Stimulated activated naive B cell treated with anti-CD40 and anti-IgM and Interleukin-4, amounts not matched to agents 10 μg/mL and 1 μg/mL and 100 μg/mL, for 72 hours (primary cell): ENCODE measurements around the gene BTBD19.
"Not testable (repeated sequence)": the region's sequence is repeated elsewhere in the genome, so short reads cannot be mapped to it uniquely, and the experiment has no call there.

Source experiments
- ATAC-seq, 2 donors: fragments of 150-1000 bp; cut with Tn5 transposase; replicated peaks; 2 replicates each; pipeline ENCODE4 v1.10.0; 2021; ENCODE audit warnings: moderate library complexity in 1 of 2
- DNase-seq: peaks from one replicate; pipeline ENCODE4 v3.0.0; 2021
- H3K27ac Mint-ChIP-seq: one replicate; pipeline ENCODE4 v1.8.0; 2022; ENCODE audit warnings: mild to moderate bottlenecking, mixed read lengths
- H3K27me3 Mint-ChIP-seq, 2 donors: one replicate each; pipeline ENCODE4 v1.8.0; 2022; ENCODE audit warnings: mixed read lengths in 2 of 2
- H3K36me3 Mint-ChIP-seq, 2 donors: one replicate each; pipeline ENCODE4 v1.8.0; 2022; ENCODE audit warnings: mixed read lengths in 2 of 2, mild to moderate bottlenecking in 1 of 2
- H3K4me1 Mint-ChIP-seq, 2 donors: one replicate each; pipeline ENCODE4 v1.8.0; 2022; ENCODE audit warnings: mixed read lengths in 2 of 2, mild to moderate bottlenecking in 1 of 2
- H3K4me3 Mint-ChIP-seq, 2 donors: one replicate each; pipeline ENCODE4 v1.8.0; 2022; ENCODE audit warnings: mild to moderate bottlenecking in 2 of 2, mixed read lengths in 2 of 2, moderate library complexity in 1 of 2
- H3K9me3 Mint-ChIP-seq, 2 donors: one replicate each; pipeline ENCODE4 v1.8.0; 2022; ENCODE audit warnings: mixed read lengths in 2 of 2, mild to moderate bottlenecking in 1 of 2

Gene BTBD19

DNA sequence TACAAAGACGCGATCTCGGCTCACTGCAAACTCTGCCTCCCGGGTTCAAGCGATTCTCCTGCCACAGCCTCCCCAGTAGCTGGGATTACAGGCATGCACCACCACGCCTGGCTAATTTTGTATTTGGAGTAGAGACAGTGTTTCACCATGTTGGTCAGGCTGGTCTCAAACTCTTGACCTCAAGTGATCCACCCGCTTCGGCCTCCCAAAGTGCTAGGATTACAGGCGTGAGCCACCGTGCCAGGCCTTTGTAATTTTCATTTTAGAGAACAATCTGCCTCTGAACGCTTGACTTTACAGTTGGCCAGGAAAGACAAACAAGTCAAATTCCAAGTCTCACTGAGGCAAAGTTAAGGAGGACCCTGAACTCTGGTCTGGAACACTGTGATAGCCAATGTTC, 30.0 kb downstream of the BTBD19 start:
- peaks cover 14 to 31% of the 10 kb centered on the region in 2 donors for H3K4me1 Mint-ChIP-seq
- H3K4me3 Mint-ChIP-seq, H3K36me3 Mint-ChIP-seq, H3K9me3 Mint-ChIP-seq, DNase-seq, H3K27ac Mint-ChIP-seq, ATAC-seq: not testable (repeated sequence)
- H3K27me3 Mint-ChIP-seq, result peaks cover 16 to 18% of the 10 kb centered on the region in 2 donors

DNA sequence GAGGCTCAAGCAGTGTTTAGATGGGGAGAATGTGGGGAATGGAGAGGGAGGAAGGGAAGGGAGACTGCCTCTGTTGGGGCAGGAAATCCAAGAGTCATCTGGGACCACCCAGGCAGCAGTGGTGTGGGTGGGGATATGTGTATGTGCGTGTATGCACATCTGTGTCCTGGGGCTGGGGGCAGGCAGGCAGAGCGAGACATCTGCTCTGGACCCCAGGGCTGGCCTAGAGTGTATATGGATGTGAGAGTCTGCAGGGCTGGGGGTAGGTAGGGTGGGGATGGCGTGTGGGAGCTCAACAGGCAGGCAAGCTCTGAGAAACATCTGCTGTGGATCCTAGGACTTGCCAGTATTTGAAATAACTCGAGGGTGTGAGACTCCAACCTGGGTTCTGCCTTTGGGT, 31.3 kb downstream of the BTBD19 start:
- H3K9me3 Mint-ChIP-seq, result no peaks in the 10 kb centered on the region
- H3K27ac Mint-ChIP-seq, result no peak overlapping the region
- DNase-seq, result no peak
- H3K36me3 Mint-ChIP-seq, result peaks cover 0 to 5% of the 10 kb centered on the region in 2 donors
- peaks cover 16 to 18% of the 10 kb centered on the region in 2 donors for H3K27me3 Mint-ChIP-seq
- peaks cover 9 to 28% of the 10 kb centered on the region in 2 donors for H3K4me1 Mint-ChIP-seq
- ATAC-seq, result no peak
- H3K4me3 Mint-ChIP-seq, result no peak overlapping the region

DNA sequence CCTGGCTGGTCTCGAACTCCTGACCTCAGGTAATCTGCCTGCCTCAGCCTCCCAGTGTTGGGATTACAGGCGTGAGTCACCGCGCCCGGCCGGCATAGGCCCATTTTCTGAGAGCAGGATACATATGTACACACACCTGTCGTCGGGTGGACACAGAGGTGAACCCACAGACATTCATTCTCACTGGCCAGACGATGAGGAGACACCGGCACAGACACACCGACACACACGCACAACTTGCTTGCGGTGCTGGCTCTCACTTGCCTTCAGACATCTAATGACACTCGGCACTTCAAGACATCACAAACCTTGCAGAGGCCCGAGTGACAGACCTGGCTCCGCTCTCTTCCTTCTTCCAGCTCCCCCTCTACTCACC, 34.2 kb downstream of the BTBD19 start:
- DNase-seq (no peak), ATAC-seq (peak; percentile 28 to 35)
- H3K36me3 Mint-ChIP-seq, result peaks cover 8 to 11% of the 10 kb centered on the region in 2 donors
- peaks cover 16 to 18% of the 10 kb centered on the region in 2 donors for H3K27me3 Mint-ChIP-seq
- H3K4me3 Mint-ChIP-seq, result peak overlapping the region; percentile 62 to 78
- peaks cover 0 to 17% of the 10 kb centered on the region in 2 donors for H3K4me1 Mint-ChIP-seq
- no peaks in the 10 kb centered on the region for H3K9me3 Mint-ChIP-seq
- no peak overlapping the region for H3K27ac Mint-ChIP-seq

DNA sequence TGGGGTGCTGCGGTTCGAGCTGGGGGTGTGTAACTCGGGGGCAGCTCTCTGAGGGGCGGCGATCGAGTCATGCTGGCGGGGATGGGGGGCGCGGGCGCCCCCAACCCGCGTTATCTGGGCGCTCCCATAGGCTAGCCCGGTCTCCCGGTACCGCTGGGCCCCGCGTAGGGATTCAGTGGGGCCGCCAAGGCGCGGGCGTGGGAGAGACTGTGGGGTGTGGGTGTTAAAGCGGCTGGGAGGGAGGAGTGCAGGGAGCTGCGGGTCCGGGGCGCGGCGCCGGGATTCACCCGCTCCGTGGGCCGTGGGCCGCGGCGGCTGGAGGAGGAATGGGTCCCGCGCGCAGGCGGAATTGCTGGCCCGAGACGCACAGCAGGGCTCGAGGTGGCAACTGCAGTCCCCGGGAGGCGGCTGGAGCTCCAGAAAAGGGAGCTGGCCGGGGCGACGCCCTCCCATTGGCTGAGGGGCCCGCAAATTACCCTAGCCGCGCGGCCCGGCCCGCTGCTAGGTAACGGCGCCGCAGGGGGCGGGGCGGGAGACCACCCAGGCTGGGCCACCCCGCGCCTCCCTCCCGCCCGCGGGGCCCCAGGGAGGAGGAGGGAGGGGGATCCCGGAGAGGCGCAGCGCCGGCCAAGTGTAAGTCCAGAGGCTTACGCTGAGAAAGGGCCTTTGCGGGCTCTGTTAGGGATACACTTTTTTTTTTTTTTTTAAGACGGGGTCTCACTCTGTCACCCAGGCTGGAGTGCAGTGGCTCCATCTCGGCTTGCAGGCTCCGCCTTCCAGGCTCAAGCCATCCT, 34.7 kb downstream of the BTBD19 start, which contains the start of gene PTCH2:
Gene PTCH2 (minus strand): TSS at position 392 of the 794 bp plus-strand sequence. CDS start 321 bp downstream, at position 71.
- H3K4me1 Mint-ChIP-seq, result peaks cover 0 to 17% of the 10 kb centered on the region in 2 donors
- H3K27ac Mint-ChIP-seq, result no peak within 1 kb of the TSS
- H3K4me3 Mint-ChIP-seq, result peak within 1 kb of the TSS; percentile 62 to 78
- ATAC-seq, result peak; percentile 81 to 88
- H3K36me3 Mint-ChIP-seq, result peaks cover 8 to 13% of the 10 kb centered on the region in 2 donors
- no peaks in the 10 kb centered on the region for H3K9me3 Mint-ChIP-seq
- H3K27me3 Mint-ChIP-seq, result peaks cover 16 to 18% of the 10 kb centered on the region in 2 donors
- no peak for DNase-seq

DNA sequence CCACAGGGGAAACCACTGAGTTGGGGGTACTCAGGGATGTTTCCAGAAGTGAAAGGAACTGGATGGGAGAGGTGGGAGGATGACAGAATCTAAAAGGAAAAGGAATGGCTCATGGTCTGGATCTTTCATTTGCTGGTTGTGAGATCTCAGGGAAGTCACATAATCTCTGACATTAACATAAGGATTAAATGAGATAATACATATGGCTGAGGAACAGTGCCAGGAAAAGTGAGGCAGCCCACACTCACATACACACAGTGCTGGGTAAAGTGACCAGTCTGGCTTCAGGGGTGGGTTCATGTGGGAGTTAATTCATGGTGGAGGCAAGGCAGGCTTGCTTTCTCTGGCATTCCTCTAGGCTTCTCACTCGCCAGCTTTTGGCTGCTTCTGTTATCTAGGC, 38.7 kb downstream of the BTBD19 start:
- Mint-ChIP-seq H3K9me3 (no peaks in the 10 kb centered on the region), H3K36me3 (peaks cover 20 to 24% of the 10 kb centered on the region in 2 donors), H3K27ac (no peak overlapping the region), H3K4me1 (peaks cover 4 to 24% of the 10 kb centered on the region in 2 donors), H3K27me3 (peaks cover 4 to 7% of the 10 kb centered on the region in 2 donors), H3K4me3 (no peak overlapping the region)
- ATAC-seq (no peak), DNase-seq (no peak)

DNA sequence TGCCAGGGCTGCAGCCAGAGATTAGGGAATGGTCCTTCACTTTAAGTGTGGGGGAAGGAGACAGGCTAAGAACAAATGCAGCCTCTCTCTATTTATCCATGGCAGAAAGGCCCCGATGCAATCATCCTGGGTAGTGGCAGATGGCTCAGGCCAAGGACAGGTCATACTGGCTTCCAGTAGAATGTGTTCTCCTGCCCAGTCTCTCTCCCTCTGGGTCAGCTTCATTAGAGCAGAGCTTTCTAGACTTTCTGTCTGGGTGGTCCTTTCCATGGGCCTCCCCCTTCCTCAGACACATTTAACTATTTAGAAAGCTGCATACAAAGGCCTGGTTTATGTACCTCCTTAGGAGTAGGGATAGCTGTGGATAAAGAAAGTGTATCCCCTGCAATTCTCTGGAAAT, 39.5 kb downstream of the BTBD19 start:
- Mint-ChIP-seq H3K27ac (no peak overlapping the region), H3K36me3 (peaks cover 23 to 27% of the 10 kb centered on the region in 2 donors), H3K4me1 (peaks cover 6 to 16% of the 10 kb centered on the region in 2 donors), H3K4me3 (no peak overlapping the region), H3K9me3 (no peaks in the 10 kb centered on the region), H3K27me3 (peaks cover 0 to 2% of the 10 kb centered on the region in 2 donors)
- DNase-seq, result no peak
- no peak for ATAC-seq

DNA sequence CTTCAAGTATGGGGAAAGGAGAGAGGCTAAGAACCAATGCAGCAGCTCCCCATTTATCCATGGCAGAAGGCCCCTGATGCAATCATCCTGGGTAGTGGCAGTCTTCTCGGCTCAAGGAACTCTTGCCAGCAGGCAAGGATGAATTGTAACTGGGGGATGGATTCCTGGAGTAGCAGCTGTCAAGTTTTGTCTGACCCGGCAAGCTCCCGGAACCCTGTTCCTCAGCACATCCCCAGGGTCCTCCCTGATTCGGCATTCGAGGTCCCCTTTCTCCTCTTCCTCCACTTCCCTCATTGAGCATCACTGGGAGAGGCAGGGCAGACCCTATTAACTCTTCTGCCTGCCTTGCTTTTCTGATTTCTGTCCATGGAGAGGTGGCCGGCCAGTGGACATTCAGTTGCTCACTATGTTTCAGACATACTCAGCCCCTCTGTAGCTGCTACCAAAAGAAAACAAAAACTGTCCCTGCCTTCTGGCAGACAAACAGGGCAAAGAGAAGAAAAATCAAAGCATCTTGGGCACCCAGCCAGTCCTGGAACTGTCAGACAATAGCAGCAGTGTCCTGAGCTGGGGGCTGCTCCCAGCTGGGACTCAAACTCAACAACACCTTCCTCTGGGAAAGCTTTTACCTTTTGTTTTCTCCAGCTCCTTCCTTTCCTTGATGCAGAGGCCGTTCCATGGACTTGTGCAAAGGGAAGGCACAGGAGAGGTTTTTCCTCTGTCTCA, 40.3 kb downstream of the BTBD19 start:
- DNase-seq (no peak), ATAC-seq (no peak)
- H3K9me3 Mint-ChIP-seq, result no peaks in the 10 kb centered on the region
- H3K27me3 Mint-ChIP-seq, result no peaks in the 10 kb centered on the region
- peaks cover 8 to 13% of the 10 kb centered on the region in 2 donors for H3K4me1 Mint-ChIP-seq
- no peak overlapping the region for H3K27ac Mint-ChIP-seq
- no peak overlapping the region for H3K4me3 Mint-ChIP-seq
- H3K36me3 Mint-ChIP-seq, result peaks cover 27 to 32% of the 10 kb centered on the region in 2 donors

DNA sequence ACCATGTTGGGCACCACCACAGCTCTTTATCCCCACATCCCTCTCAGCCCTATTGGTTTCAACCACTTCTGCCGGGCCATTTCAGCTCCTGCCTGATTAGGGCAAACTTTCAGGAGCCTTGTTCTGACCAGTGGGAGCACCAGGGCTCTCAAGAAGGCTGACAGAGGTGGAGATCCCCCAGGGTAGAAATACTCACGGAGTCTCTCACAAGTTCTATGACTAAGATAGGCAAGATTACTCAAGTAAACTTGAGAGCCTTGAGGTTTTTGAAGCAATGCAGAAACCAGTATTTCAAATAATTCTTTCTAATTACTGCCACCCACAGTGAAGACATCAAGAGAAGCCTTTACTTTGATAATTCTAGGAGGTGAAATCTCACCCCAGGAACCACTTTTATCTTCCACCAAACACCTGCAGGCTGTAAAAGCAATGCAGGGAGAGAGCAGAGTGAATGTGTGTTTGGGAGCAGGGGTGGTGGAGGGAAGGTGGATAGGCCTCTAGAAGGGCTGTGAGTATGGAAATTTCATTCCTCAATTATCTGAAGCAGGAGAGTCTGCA, 41.3 kb downstream of the BTBD19 start:
- H3K36me3 Mint-ChIP-seq, result peaks cover 27 to 38% of the 10 kb centered on the region in 2 donors
- H3K9me3 Mint-ChIP-seq, result no peaks in the 10 kb centered on the region
- H3K4me3 Mint-ChIP-seq, result no peak overlapping the region
- no peak overlapping the region for H3K27ac Mint-ChIP-seq
- ATAC-seq (no peak), DNase-seq (no peak)
- H3K27me3 Mint-ChIP-seq, result no peaks in the 10 kb centered on the region
- H3K4me1 Mint-ChIP-seq, result peaks cover 7 to 8% of the 10 kb centered on the region in 2 donors

DNA sequence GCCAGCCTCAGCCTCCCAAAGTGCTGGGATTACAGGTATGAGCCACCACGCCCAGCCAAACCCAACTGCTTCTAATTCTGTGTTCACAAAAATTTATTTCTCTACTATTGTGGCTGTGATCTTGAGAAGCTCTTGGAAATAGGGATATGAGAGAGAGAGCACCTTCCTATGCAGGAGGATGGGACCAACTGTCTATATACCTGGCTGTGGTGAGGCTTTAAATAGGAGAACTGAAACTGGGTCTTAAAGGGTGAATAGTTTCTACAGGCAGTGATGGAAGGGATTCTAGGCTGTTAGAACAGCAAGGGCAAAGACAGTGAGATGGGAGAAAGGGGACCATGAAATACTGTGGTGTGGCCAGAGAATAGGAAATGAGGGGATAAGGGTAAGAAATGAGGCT, 43.0 kb downstream of the BTBD19 start:
- DNase-seq (no peak), ATAC-seq (peak; percentile 89 to 92)
- H3K4me3 Mint-ChIP-seq, result no peak overlapping the region
- H3K4me1 Mint-ChIP-seq, result peaks cover 7 to 8% of the 10 kb centered on the region in 2 donors
- H3K36me3 Mint-ChIP-seq, result peaks cover 37 to 53% of the 10 kb centered on the region in 2 donors
- peak overlapping the region; percentile 0 for H3K27ac Mint-ChIP-seq
- H3K9me3 Mint-ChIP-seq, result no peaks in the 10 kb centered on the region
- H3K27me3 Mint-ChIP-seq, result no peaks in the 10 kb centered on the region

DNA sequence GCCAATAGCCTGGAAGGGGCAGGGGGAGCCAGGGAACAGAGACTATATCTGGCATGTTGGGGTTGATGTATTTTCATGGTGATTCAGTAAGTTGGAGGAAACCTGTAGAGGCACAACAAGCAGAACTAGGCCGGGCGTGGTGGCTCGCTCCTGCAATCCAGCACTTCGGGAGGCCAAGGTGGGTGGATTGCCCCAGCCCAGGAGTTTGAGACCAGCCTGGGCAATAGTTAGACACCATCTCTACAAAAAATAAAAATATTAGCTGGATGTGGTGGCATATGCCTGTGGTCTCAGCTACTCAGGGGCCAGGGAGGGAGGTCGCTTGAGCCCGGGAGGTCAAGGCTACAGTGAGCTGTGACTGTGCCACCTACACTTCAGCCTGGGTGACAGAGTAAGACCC, 44.9 kb downstream of the BTBD19 start:
- DNase-seq (no peak), ATAC-seq (no peak)
- Mint-ChIP-seq H3K4me1 (peaks cover 7 to 8% of the 10 kb centered on the region in 2 donors), H3K4me3 (no peak overlapping the region), H3K9me3 (no peaks in the 10 kb centered on the region), H3K27ac (no peak overlapping the region), H3K36me3 (peaks cover 37 to 57% of the 10 kb centered on the region in 2 donors), H3K27me3 (no peaks in the 10 kb centered on the region)

DNA sequence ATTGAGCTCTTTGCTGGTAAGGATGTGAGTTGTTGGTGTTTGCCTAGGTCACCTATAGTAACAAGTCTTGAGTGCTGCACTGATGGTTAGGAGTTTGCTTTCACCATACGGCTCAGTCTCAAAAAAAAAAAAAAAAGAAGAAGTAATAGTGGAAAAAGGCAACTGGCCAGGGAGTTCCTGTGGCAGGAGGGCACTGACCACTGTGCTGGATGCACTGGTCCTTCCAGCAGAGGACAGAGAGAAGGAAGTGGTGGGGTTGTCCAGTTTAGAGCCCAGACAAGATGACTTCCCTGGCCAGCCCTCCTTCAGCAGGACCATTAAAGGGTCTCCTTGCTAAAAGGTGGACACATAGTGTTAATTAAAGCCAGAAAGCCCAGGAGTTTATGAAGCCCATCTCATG, 46.6 kb downstream of the BTBD19 start:
- H3K4me1 Mint-ChIP-seq, result peaks cover 8 to 9% of the 10 kb centered on the region in 2 donors
- ATAC-seq, result no peak
- H3K27me3 Mint-ChIP-seq, result no peaks in the 10 kb centered on the region
- H3K9me3 Mint-ChIP-seq, result no peaks in the 10 kb centered on the region
- H3K4me3 Mint-ChIP-seq, result no peak overlapping the region
- peaks cover 37 to 54% of the 10 kb centered on the region in 2 donors for H3K36me3 Mint-ChIP-seq
- DNase-seq, result no peak
- no peak overlapping the region for H3K27ac Mint-ChIP-seq

DNA sequence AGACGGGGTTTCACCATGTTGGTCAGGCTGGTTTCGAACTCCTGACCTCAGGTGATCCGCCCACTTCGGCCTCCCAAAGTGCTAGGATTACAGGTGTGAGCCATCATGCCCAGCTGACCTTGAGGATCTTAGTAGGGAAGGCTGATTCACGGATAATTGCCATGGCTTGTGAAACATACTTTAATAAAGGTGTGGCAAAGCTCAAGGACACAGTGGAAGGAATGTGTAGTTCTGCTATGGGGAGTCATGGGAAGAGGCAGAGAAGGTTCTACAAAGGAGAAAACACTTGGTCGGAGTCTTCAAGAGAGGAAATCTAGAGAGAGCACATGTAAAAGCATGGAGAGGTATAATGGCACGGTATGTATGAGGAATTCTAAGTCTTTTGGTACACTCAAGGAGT, 47.4 kb downstream of the BTBD19 start:
- no peak overlapping the region for H3K4me3 Mint-ChIP-seq
- H3K27ac Mint-ChIP-seq, result no peak overlapping the region
- H3K36me3 Mint-ChIP-seq, result peaks cover 33 to 50% of the 10 kb centered on the region in 2 donors
- peaks cover 12 to 17% of the 10 kb centered on the region in 2 donors for H3K4me1 Mint-ChIP-seq
- H3K9me3 Mint-ChIP-seq, result no peaks in the 10 kb centered on the region
- DNase-seq (no peak), ATAC-seq (no peak)
- no peaks in the 10 kb centered on the region for H3K27me3 Mint-ChIP-seq

DNA sequence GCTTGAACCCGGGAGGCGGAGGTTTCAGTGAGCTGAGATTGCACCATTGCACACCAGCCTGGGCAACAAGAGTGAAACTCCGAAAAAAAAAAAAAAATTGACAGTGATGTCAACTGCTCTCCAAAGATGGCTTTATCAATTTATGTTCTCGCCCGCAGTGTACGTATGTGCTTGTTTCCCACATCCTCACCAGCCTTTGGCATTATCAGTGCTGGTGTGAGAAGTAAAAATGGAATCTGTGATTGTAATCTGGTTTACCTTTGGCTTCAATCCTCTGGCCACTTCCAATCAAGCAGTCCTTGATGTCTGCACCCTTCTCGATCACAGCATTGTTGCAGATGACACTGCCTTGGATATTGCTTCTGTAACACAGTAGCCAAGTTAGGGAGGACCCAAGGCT, 49.1 kb downstream of the BTBD19 start:
- no peaks in the 10 kb centered on the region for H3K27me3 Mint-ChIP-seq
- no peak for DNase-seq
- no peaks in the 10 kb centered on the region for H3K9me3 Mint-ChIP-seq
- H3K36me3 Mint-ChIP-seq, result peaks cover 38 to 45% of the 10 kb centered on the region in 2 donors
- no peak overlapping the region for H3K27ac Mint-ChIP-seq
- no peak overlapping the region for H3K4me3 Mint-ChIP-seq
- peaks cover 10 to 21% of the 10 kb centered on the region in 2 donors for H3K4me1 Mint-ChIP-seq
- no peak for ATAC-seq

DNA sequence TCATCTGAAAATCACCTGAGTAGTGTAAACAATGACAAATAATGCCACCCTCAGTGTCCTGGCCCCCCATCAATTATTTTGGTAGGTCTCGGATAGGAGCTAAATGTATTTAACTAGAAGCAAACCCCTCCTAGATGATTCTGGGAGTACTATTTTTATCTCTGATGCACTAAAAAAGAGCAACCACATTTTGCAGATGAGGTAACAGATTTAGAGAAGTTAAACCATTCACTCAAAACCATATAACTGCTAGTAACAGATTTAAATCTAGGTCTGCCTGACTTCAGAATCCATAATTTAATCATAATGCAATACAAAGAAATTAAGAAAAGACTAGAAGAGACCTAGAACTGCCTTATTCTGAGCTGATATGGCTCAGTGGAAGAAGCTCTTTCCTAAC, 52.0 kb downstream of the BTBD19 start:
- H3K36me3 Mint-ChIP-seq, result peaks cover 31 to 32% of the 10 kb centered on the region in 2 donors
- H3K27ac Mint-ChIP-seq, result no peak overlapping the region
- ATAC-seq, result peak; percentile 39 to 46
- peaks cover 9 to 21% of the 10 kb centered on the region in 2 donors for H3K4me1 Mint-ChIP-seq
- H3K4me3 Mint-ChIP-seq, result no peak overlapping the region
- H3K9me3 Mint-ChIP-seq, result no peaks in the 10 kb centered on the region
- no peaks in the 10 kb centered on the region for H3K27me3 Mint-ChIP-seq
- DNase-seq, result no peak
